ENCODE measurements around the gene LAMC3.
"Not testable (repeated sequence)": the region's sequence is repeated elsewhere in the genome, so short reads cannot be mapped to it uniquely, and the experiment has no call there.

The LAMC3 gene

DNA sequence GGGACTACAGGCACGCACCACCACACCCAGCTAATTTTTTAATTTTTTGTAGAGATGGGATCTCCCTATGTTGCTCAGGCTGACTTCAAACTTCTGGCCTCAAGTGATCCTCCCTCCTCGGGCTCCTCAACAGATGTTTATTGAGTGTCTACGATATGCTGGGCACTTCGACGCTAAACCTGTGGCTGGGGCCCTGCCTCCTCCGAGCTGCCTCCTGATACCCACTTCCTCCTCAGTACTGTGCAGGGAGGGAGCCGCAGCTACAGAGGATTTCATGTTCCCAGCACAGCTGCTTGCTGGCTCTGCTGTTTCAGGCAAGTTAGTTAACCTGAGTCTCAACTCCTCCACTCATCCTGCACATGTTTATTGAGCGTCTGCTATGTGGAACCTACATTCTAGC lies 97.0 kb downstream of the LAMC3 start:
- TF ChIP-seq POLR2A (IDR thresholded peaks at IDR 0.05; ENCODE audit: low read length) (no peak), GATA1 (IDR thresholded peaks at IDR 0.05; ENCODE audit: low read depth, low read length) (no peak)
- DNase-seq = no peak

DNA sequence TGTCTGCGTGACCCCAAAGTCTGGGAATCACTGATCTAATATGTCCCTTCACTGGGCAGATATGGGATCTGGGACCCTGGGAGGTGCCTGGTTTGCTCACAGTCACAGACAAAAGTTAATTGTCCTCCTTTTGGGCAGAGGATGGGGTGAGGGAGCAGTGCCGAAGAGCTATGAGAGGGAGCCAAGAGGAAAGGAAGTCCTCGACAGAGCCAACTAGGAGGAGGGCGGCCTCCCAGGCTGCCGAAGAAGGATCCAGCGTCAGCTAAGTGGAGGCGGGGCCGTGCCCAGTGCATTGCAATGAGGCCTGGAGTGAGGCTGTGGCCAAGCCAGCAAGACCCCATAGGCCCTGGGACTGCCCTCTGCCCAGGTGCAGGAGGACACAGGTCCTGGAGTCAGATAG lies 98.8 kb downstream of the LAMC3 start:
- DNase-seq = no peak
- no peak for TF ChIP-seq POLR2A (IDR thresholded peaks at IDR 0.05; ENCODE audit: low read length)
- no peak for TF ChIP-seq GATA1 (IDR thresholded peaks at IDR 0.05; ENCODE audit: low read depth, low read length)

DNA sequence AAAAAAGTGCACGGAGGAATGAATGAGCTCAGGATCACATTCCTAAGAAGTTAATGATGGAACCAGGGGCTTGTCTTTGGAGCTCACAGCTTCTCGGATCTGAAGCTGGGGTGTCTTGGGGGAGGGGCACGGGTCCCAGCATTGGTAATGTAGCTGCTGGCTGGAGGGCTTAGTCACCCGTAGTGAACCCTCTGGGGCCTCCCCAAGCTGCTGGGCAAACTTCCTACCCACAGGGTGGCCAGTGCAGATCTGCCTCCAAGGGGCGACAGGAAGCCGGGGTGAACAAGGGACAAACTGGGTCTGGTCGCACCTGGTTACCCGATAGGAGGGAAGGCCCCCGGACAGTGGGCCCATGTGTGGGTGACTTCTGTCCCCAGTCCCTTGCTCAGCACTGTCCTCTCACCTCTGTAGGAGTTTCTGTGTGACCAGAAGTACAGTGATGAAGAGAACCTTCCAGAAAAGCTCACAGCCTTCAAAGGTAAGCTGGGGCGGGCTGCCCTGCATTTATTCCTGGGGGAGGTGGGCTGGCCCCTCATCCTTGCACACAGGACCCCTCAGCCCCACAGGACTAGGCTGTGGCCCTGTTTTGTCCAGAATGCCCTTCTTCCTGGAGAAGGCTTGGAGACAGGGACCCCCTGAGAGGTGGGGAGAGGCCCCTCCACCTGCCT lies 102.3 kb downstream of the LAMC3 start:
- no peak for DNase-seq
- TF ChIP-seq POLR2A (IDR thresholded peaks at IDR 0.05; ENCODE audit: low read length) (no peak), GATA1 (IDR thresholded peaks at IDR 0.05; ENCODE audit: low read depth, low read length) (no peak)

DNA sequence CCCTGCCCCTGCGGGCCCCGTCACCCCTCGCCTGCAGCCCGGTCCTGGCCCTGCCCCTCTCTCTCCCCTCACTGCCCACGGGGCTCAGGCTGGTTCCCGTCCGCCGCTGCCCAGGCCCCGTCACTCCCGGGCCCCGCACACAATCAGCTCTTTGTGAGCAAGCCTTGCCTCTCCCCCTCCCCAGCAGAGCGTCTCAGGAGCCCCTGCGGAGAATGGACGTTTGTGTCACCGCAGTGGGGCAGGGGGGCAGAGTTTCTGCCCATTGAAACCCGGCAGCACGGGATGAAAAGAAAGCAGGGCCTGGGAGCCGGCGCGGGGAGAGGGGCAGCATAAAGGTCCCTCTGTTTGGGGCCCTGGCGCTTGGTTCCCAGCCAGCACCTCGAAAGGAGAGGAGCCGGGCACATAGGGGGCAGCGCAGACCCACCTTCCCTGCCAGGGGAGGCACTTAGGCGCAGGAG lies 102.9 kb downstream of the LAMC3 start:
- no peak for DNase-seq

DNA sequence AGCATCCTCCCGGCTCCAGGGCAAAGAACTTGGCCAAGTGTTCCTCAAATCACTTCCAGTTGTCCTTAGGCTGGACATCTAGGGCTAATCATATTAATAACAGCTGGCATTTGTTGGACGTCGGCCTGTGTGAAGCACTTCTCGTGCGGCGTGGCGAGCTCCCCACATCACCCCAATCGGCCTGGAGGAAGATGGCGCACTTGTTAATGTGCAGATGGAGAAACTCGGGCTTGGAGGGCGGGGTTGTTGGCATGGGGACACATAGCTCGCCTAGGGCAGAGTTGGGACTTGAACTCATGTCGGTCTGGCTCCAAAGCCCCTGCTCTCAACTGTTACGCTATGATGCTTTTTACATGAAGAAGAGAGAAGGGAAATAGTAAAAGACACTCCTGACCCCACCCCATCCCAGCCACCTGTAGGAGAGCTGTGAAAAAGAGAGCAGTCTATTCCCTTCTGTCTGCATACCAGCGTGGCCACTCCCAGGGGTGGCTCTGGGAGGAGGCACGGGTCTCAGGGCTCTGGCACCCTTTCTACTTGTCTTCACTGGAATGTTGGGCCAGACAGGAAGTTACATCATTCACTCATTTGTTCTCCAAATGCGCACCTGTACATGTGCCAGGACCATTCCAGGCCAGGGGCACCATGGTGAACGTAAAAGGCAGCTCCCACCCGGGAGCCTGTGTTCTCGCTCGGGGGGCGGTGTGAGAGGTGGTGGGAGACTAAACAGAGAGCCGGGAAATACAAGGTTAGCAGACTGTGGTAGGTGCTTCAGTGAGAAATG lies 103.6 kb downstream of the LAMC3 start:
- no peak for DNase-seq
- TF ChIP-seq GATA1 (IDR thresholded peaks at IDR 0.05; ENCODE audit: low read depth, low read length) = no peak
- TF ChIP-seq POLR2A (IDR thresholded peaks at IDR 0.05; ENCODE audit: low read length) = no peak

More for the DNA sequence above, 102.9 kb downstream of the LAMC3 start:
- TF ChIP-seq GATA1 (IDR thresholded peaks at IDR 0.05; ENCODE audit: low read depth, low read length) = no peak
- TF ChIP-seq POLR2A (IDR thresholded peaks at IDR 0.05; ENCODE audit: low read length) = no peak

DNA sequence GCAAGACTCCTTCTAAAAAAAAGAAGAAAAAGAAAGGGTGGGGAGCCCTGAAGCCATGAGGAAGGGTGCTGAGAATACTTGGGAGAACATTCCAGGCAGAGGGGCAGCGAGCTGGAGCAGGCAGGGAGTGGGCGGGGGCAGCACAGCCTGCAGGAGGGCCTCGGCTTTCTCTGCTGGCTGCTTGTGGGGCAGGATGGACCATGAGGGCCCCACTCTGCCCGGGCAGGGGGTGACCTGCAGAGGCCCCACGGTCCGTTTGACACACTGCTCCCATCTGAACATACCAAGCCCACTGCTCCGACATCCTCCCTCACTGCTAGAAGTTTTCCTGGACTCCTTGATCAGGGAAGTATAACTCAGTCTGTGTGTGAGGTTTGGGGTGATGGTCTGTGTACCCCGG lies 104.7 kb downstream of the LAMC3 start:
- TF ChIP-seq POLR2A (IDR thresholded peaks at IDR 0.05; ENCODE audit: low read length) (no peak), GATA1 (IDR thresholded peaks at IDR 0.05; ENCODE audit: low read depth, low read length) (no peak)
- no peak for DNase-seq

DNA sequence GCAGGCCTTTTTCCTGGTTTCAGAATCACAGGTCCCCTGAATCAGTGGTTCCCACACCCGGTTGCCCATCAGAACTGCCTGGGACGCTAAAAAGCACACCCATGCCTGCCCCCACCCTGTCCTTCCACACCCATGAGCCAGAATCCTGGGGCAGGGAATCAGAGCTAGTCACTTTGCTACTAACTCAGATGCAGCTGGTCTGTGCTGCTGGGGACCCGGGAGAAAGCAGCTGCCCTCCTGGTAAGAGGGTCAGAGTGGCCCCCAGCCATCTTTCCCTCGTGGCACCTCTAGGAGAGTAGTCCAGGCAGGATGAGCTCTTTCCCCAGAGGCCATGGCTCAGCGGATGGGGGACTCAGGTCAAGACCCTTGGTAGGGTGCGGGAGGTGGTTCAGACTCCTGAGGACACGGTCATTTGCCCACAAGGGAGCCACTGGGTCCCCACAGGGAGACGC lies 105.1 kb downstream of the LAMC3 start:
- no peak for TF ChIP-seq POLR2A (IDR thresholded peaks at IDR 0.05; ENCODE audit: low read length)
- TF ChIP-seq GATA1 (IDR thresholded peaks at IDR 0.05; ENCODE audit: low read depth, low read length) = no peak
- no peak for DNase-seq

DNA sequence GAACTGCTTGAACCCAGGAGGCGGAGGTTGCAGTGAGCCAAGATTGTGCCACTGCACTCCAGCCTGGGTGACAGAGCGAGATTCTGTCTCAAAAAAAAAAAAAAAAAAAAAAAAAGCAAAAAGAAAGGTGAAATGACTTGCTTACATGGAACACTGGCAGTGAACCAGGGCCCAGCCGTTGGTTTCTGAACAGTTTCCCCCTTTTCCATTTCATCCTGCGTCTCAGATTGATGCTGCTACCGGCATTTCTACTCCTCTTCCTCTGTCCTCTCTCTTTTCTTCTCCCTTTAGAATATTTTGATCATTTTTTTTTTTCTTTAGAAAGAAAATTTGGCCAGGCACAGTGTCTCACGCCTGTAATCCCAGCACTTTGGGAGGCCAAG lies 106.4 kb downstream of the LAMC3 start:
- DNase-seq = not testable (repeated sequence)

DNA sequence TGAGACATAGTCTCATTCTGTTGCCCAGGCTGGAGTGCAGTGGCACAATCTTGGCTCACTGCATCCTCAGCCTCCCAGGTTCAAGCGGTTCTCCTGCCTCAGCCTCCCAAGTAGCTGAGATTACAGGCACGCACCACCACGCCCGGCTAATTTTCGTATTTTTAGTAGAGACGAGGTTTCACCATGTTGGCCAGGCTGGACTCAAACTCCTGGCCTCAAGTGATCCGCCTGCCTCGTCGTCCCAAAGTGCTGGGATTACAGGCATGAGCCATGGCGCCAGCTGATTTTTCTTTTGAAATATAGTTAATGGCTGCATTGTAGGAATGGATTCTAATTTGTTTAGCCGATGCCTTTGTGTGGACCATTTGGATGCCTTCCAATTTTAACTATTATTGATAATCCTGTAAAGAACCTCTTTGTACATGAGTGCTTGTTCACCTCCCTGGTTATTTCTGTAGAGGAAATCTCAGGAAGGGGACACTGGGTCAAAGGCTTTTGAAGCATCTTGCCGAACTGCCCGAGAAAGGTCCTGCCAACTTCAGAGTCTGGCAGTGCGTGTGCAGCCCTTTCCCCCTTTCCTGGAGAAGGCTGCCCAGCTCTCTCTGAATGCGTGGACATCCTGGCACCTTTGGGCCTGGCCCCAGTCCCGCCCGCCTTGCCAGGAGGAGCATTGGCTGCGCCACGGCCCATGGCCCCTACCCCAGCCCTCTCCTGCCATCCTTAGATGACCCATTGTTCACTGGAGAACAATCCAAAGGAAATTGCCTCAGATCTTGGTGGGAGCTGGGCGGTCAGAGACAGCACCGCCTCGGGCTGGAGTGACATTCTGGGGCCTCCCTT lies 107.5 kb downstream of the LAMC3 start:
- TF ChIP-seq GATA1 (IDR thresholded peaks at IDR 0.05; ENCODE audit: low read depth, low read length) (no peak), POLR2A (IDR thresholded peaks at IDR 0.05; ENCODE audit: low read length) (no peak)
- no peak for DNase-seq

DNA sequence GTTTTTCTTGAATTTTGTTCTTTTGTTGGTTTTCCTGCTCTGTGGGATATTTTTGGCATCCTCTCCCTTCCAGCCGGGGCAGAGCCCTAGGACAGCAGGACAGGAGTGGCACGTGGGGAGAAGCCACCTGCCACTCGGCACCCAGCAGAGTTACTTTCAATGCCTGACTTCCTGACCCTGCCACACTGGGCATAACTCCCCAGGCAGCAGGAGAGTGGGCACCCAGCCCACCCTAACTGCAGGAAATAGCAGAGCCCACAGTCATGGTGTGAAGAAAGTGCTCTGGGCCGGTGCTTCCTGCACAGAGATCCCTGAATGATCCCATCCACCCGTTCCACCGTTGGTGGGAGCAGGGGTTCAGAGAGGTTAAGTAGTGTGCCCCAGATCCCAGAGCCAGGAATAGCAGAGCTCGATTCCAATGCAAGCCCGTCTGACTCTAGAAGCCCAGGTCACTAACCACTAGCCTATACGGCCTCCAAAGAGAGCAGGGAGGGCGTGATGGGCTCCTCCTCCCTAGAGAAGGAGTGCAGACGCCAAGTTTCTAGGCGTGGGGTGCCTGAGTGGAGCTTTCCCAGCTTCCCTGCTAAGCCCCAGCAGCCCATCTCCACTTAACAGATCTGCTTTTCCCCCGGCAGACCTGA lies 108.3 kb downstream of the LAMC3 start:
- no peak for DNase-seq
- no peak for TF ChIP-seq POLR2A (IDR thresholded peaks at IDR 0.05; ENCODE audit: low read length)
- no peak for TF ChIP-seq GATA1 (IDR thresholded peaks at IDR 0.05; ENCODE audit: low read depth, low read length)

DNA sequence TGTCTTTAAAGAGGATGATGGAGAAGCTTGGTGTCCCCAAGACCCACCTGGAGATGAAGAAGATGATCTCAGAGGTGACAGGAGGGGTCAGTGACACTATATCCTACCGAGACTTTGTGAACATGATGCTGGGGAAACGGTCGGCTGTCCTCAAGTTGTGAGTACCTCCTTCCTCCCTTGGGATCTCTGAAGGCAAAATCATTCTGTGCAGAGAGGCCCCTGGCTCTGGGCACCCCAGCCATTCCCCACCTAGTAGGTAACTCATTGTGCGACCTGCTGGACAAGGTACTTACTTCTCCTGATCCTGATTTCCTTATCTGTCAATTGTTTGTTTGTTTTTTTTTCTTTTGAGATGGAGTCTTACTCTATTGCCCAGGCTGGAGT lies 108.8 kb downstream of the LAMC3 start:
- no peak for TF ChIP-seq GATA1 (IDR thresholded peaks at IDR 0.05; ENCODE audit: low read depth, low read length)
- no peak for TF ChIP-seq POLR2A (IDR thresholded peaks at IDR 0.05; ENCODE audit: low read length)
- DNase-seq = no peak

DNA sequence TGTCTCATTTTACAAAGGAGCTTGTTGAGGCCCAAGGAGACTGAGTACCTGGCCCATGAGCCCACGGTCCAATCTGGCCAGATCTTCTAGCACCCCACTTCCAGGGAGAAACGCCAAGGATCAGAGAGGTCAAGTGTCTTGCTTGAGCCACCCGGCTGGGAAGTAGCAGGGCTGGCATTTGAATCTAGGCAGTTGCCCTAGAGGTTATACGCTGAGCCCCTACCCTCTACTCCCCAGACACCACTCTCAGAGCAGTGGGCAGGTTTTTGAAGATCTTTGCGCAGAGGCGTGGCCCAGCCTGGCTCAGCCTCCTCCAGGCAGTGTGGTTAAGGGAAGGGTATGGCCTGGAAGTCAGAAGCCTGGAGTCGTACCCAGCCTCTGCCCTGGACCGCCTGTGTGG lies 110.6 kb downstream of the LAMC3 start:
- no peak for TF ChIP-seq POLR2A (IDR thresholded peaks at IDR 0.05; ENCODE audit: low read length)
- TF ChIP-seq GATA1 (IDR thresholded peaks at IDR 0.05; ENCODE audit: low read depth, low read length) = no peak
- no peak for DNase-seq

DNA sequence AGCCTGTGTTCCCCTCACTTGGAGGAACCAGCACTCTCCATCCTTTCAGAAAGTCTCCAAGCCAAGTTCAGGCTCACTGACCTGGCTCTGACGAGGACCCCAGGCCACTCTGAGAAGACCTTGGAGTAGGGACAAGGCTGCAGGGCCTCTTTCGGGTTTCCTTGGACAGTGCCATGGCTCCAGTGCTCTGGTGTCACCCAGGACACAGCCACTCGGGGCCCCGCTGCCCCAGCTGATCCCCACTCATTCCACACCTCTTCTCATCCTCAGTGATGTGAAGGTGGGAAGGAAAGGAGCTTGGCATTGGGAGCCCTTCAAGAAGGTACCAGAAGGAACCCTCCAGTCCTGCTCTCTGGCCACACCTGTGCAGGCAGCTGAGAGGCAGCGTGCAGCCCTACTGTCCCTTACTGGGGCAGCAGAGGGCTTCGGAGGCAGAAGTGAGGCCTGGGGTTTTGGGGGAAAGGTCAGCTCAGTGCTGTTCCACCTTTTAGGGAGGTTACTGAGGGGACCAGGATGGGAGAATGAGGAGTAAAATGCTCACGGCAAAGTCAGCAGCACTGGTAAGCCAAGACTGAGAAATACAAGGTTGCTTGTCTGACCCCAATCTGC lies 111.8 kb downstream of the LAMC3 start:
- TF ChIP-seq POLR2A (IDR thresholded peaks at IDR 0.05; ENCODE audit: low read length) (no peak), GATA1 (IDR thresholded peaks at IDR 0.05; ENCODE audit: low read depth, low read length) (no peak)
- DNase-seq = no peak

Data from erythroblast (primary cell).